IgD-negative memory B cell (primary cell): Measurements from ENCODE around the gene VAPA. TPM values are rescaled to one million over a fixed set of nuclear protein-coding genes. Genes with fewer than 3 reads are reported as not detected.
A peak's percentile ranks its signal among the peaks of the same experiment; 100 is the strongest.

ENCODE experiments used
- H3K27ac Mint-ChIP-seq, 3 donors: one replicate each; pipeline ENCODE4 v1.8.0; 2020 to 2022; ENCODE audit warnings: mild to moderate bottlenecking in 3 of 3, mixed read lengths in 3 of 3, moderate library complexity in 1 of 3
- H3K27me3 Mint-ChIP-seq: one replicate; pipeline ENCODE4 v1.8.0; 2021; ENCODE audit warnings: mixed read lengths
- H3K36me3 Mint-ChIP-seq: one replicate; pipeline ENCODE4 v1.8.0; 2020; ENCODE audit warnings: mild to moderate bottlenecking, mixed read lengths
- H3K4me1 Mint-ChIP-seq, 3 donors: one replicate each; pipeline ENCODE4 v1.8.0; 2020 to 2022; ENCODE audit warnings: mixed read lengths in 3 of 3, mild to moderate bottlenecking in 1 of 3
- H3K4me3 Mint-ChIP-seq, 4 donors: one replicate each; pipeline ENCODE4 v1.8.0; 2020 to 2022; ENCODE audit warnings: mild to moderate bottlenecking in 4 of 4, mixed read lengths in 4 of 4, moderate library complexity in 3 of 4
- H3K9me3 Mint-ChIP-seq, 3 donors: one replicate each; pipeline ENCODE4 v1.8.0; 2020 to 2021; ENCODE audit warnings: mixed read lengths in 3 of 3, mild to moderate bottlenecking in 1 of 3
- polyA plus RNA-seq: library from polyadenylated mRNA; unstranded; fragments of 300-500 nt; fragmentation: Illumina TruSeq; gene quantifications from one replicate; pipeline ENCODE4 v1.2.3, GENCODE V29; 2021

VAPA gene
- polyA plus RNA-seq, 1 donor from 2014 or later: 182 TPM

- Mint-ChIP-seq H3K4me1 (peaks cover 0 to 2% (median 0%) of the 10 kb centered on the region in 3 donors), H3K27ac (peak overlapping the region in 1 of 3 donors; percentile 16), H3K4me3 (no peak overlapping the region), H3K27me3 (no peaks in the 10 kb centered on the region), H3K9me3 (no peaks in the 10 kb centered on the region), H3K36me3 (peaks cover 3% of the 10 kb centered on the region)
These were observed 39.0 kb downstream of the VAPA start for GRCh38 chr18:9952633-9953416.

GRCh38 chr18:9958861-9959399 lies 45.1 kb downstream of the VAPA start:
- peaks cover 13 to 17% (median 14%) of the 10 kb centered on the region in 3 donors for H3K4me1 Mint-ChIP-seq
- H3K27me3 Mint-ChIP-seq: peaks cover 1% of the 10 kb centered on the region
- no peaks in the 10 kb centered on the region for H3K36me3 Mint-ChIP-seq
- H3K27ac Mint-ChIP-seq: no peak overlapping the region
- no peaks in the 10 kb centered on the region for H3K9me3 Mint-ChIP-seq
- H3K4me3 Mint-ChIP-seq: no peak overlapping the region

DNA sequence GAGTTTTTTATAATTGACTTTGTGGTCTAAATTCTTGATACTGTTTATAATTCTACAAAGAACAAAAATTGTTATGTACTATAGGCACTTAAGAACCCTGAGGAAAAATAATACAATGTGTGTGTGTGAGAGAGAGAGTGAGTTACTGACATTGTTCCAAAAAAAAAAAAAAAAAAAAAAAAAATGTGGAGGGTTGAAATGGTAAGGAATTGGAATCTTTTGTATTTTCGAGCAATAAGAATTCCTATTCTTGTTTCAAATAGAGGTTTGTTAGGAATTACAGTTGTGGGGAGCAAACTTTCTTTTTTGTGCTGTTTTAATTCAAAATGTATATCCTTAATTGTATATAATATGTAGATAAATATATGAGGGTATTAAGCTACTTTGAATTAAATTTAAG lies 45.7 kb downstream of the VAPA start:
- Mint-ChIP-seq H3K36me3 (no peaks in the 10 kb centered on the region), H3K4me3 (peak overlapping the region in 1 of 4 donors; percentile 17), H3K27ac (no peak overlapping the region), H3K27me3 (peaks cover 1% of the 10 kb centered on the region), H3K4me1 (peaks cover 13 to 17% (median 14%) of the 10 kb centered on the region in 3 donors), H3K9me3 (no peaks in the 10 kb centered on the region)

DNA sequence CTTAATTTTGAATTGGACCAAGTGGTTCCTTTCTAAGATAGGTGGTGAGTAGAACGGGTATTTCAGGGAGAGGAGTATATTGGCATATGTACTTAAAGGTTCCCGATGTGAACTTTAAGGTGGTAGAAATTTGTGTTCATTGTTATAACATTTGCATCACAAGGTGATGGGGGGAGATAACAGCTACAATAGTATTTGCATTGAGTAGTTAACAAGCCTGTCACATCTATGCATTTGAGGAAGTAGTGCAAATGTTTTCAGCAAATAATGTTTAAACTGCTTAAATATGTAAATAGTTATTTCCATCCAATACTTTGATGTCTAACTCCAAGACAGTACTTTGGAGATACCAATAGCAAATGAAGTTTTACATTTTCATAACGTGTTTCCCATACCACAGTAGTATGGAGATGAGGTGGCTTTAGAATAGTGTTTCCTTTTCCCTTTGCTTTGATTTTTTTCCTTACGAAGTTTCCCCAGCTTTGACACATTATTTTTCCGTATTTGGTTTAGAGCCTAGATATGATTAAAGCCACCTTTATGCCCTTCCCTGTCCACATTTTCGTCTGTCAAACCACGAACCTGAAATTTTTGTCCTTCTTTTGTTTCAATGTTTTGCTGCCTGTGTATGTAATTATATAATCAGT lies 46.6 kb downstream of the VAPA start:
- peaks cover 1% of the 10 kb centered on the region for H3K27me3 Mint-ChIP-seq
- H3K4me1 Mint-ChIP-seq: peaks cover 13 to 17% (median 14%) of the 10 kb centered on the region in 3 donors
- peak overlapping the region in 1 of 3 donors; percentile 24 for H3K27ac Mint-ChIP-seq
- no peak overlapping the region for H3K4me3 Mint-ChIP-seq
- no peaks in the 10 kb centered on the region for H3K36me3 Mint-ChIP-seq
- H3K9me3 Mint-ChIP-seq: no peaks in the 10 kb centered on the region

DNA sequence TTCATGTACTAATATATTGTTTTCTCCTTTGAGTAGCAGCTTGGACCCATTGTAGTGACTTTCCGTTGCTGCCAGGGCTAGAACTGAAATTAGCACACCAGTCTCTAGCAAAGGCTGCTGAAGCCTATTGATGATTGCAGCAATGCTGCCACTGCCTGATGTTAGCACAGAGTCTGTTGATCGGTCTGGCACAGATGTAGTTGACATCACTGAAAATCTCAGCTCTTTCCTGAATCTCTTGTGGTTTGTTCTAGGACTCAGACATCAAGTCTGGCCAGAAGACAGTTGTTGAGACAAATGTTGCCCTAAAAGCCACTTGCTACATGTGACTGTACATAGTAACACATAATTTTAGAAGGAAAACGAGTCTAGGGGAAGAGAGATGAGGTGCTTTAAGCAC lies 47.2 kb downstream of the VAPA start:
- H3K9me3 Mint-ChIP-seq: no peaks in the 10 kb centered on the region
- H3K27ac Mint-ChIP-seq: peak overlapping the region in 1 of 3 donors; percentile 24
- no peaks in the 10 kb centered on the region for H3K36me3 Mint-ChIP-seq
- H3K27me3 Mint-ChIP-seq: peaks cover 2% of the 10 kb centered on the region
- peaks cover 17 to 20% (median 19%) of the 10 kb centered on the region in 3 donors for H3K4me1 Mint-ChIP-seq
- H3K4me3 Mint-ChIP-seq: no peak overlapping the region

DNA sequence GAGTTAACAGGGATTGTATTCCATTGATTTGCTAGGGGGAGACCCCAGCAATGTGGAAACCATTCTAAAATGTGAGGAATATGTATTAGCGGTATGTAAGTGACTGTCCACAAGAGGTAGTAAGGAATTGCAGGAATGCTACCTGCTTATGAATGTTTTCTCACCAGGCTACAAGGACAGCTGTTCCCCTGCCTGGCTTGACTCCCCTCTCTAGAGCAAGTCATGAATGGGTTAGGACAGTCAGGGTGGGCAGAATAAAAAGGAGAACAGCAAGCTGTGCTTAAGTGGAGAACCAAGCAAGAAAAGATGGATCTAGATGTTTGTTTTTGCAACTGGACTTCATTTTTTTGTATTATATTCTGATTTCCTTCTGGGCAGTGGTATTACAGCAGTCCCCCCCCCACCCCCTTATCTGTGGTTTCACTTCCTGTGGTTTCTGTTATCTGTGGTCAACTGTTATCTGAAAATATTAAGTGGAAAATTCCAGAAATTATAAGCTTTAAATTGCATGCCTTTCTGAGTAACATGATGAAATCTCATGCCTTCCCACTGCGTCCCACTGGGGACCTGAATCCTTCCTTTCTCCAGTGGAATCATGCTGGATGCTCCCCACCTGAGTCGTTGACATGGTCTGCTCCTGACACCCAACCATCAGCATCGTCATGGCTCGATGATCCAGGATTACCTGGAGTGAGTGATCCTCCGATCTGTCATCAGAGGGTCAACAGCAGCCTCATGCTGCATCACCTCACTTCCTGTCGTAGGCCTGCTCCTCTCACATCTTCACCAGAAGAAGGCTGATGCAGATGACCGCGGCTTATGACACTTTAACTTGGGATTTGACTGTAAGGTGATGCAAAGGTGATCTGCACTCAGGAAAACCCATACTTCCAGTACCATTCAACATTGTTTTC lies 52.2 kb downstream of the VAPA start:
- Mint-ChIP-seq H3K4me3 (no peak overlapping the region), H3K4me1 (peaks cover 0 to 17% (median 10%) of the 10 kb centered on the region in 3 donors), H3K27ac (peak overlapping the region in 1 of 3 donors; percentile 1), H3K27me3 (peaks cover 27% of the 10 kb centered on the region), H3K36me3 (peaks cover 1% of the 10 kb centered on the region), H3K9me3 (no peaks in the 10 kb centered on the region)

- Mint-ChIP-seq H3K36me3 (peaks cover 1% of the 10 kb centered on the region), H3K9me3 (no peaks in the 10 kb centered on the region), H3K4me1 (peaks cover 5 to 15% (median 11%) of the 10 kb centered on the region in 3 donors), H3K4me3 (no peak overlapping the region), H3K27me3 (peaks cover 28% of the 10 kb centered on the region), H3K27ac (no peak overlapping the region)
These were observed 54.4 kb downstream of the VAPA start for GRCh38 chr18:9968081-9968848.

GRCh38 chr18:9969247-9969646 lies 55.4 kb downstream of the VAPA start:
- H3K36me3 Mint-ChIP-seq: peaks cover 1% of the 10 kb centered on the region
- H3K9me3 Mint-ChIP-seq: no peaks in the 10 kb centered on the region
- peaks cover 5 to 15% (median 11%) of the 10 kb centered on the region in 3 donors for H3K4me1 Mint-ChIP-seq
- no peak overlapping the region for H3K27ac Mint-ChIP-seq
- peak overlapping the region in 2 of 4 donors; percentile 49 to 51 for H3K4me3 Mint-ChIP-seq
- H3K27me3 Mint-ChIP-seq: peaks cover 27% of the 10 kb centered on the region

GRCh38 chr18:9971313-9971920 lies 57.6 kb downstream of the VAPA start:
- no peak overlapping the region for H3K4me3 Mint-ChIP-seq
- peaks cover 4 to 5% (median 5%) of the 10 kb centered on the region in 3 donors for H3K4me1 Mint-ChIP-seq
- peaks cover 0 to 10% (median 4%) of the 10 kb centered on the region in 3 donors for H3K9me3 Mint-ChIP-seq
- H3K27ac Mint-ChIP-seq: no peak overlapping the region
- H3K27me3 Mint-ChIP-seq: peaks cover 24% of the 10 kb centered on the region
- H3K36me3 Mint-ChIP-seq: peaks cover 3% of the 10 kb centered on the region

DNA sequence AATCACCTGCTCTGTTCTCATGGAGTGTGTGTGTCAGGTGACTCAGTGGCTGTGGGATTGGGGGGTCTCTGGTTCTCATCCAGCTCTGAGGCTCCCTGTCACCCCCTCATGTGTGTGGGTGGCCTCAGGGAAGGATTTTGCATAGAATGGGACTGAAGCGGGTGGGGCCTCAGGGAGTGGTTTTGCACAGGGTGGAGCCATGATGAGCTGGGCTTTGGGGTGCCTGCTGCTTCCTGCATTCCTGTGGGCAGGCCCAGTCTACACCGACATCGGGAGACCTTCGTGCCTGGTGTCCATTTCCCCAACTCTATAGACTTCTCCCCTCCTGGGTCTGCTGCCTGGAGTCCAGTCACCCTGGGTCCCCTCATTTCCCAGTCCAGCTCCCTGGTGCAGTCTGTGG lies 59.7 kb downstream of the VAPA start:
- Mint-ChIP-seq H3K27ac (no peak overlapping the region), H3K4me1 (peaks cover 2 to 5% (median 3%) of the 10 kb centered on the region in 3 donors), H3K27me3 (peaks cover 19% of the 10 kb centered on the region)

GRCh38 chr18:9974279-9974915 lies 60.6 kb downstream of the VAPA start:
- H3K27me3 Mint-ChIP-seq: peaks cover 10% of the 10 kb centered on the region
- peaks cover under 1 to 5% (median 3%) of the 10 kb centered on the region in 3 donors for H3K4me1 Mint-ChIP-seq
- H3K4me3 Mint-ChIP-seq: no peak overlapping the region
- H3K27ac Mint-ChIP-seq: no peak overlapping the region
- H3K36me3 Mint-ChIP-seq: peaks cover 2% of the 10 kb centered on the region
- H3K9me3 Mint-ChIP-seq: peaks cover 1 to 17% (median 10%) of the 10 kb centered on the region in 3 donors

More for the DNA sequence above, 59.7 kb downstream of the VAPA start:
- Mint-ChIP-seq H3K9me3 (peaks cover 1 to 13% (median 10%) of the 10 kb centered on the region in 3 donors), H3K36me3 (peaks cover 2% of the 10 kb centered on the region), H3K4me3 (no peak overlapping the region)

GRCh38 chr18:9975658-9976057 lies 61.8 kb downstream of the VAPA start:
- Mint-ChIP-seq H3K9me3 (peaks cover 1 to 19% (median 10%) of the 10 kb centered on the region in 3 donors), H3K27ac (no peak overlapping the region), H3K27me3 (peaks cover 3% of the 10 kb centered on the region), H3K4me1 (peaks cover 0 to 5% (median 3%) of the 10 kb centered on the region in 3 donors), H3K4me3 (no peak overlapping the region), H3K36me3 (peaks cover 2% of the 10 kb centered on the region)

DNA sequence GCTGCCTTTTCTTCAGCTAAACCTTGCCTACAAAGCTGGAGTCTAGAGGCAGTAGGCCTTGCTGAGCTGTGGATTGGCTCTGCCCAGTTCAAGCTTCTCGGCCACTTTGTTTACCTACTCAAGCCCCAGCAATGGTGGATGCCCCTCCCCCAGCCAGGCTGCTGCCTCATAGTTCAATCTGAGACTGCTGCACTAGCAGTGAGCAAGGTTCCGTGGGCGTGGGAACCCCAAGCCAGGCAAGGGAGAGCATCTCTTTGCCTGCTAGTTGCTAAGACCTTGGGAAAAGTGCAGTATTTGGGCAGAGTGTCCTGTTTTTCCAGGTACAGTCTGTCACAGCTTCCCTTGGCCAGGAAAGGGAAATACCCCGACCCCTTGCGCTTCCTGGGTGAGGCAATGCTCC lies 68.9 kb downstream of the VAPA start:
- Mint-ChIP-seq H3K9me3 (peaks cover 0 to 9% (median 0%) of the 10 kb centered on the region in 3 donors), H3K4me3 (no peak overlapping the region), H3K4me1 (no peaks in the 10 kb centered on the region), H3K27me3 (peaks cover 4% of the 10 kb centered on the region), H3K36me3 (no peaks in the 10 kb centered on the region), H3K27ac (no peak overlapping the region)
